GM12874 (cell line): Measurements from ENCODE around the gene RBM47.

Experiments used
- TF ChIP-seq, protein P1 (sequence below): IDR thresholded peaks from 2 replicates; pipeline ENCODE4 v1.5.1; 2011; ENCODE audit warnings: low read depth, mild to moderate bottlenecking, control low read depth, low read length, moderate library complexity; ENCODE audit not compliant: insufficient read depth

The RBM47 gene

GRCh38 chr4:40516651-40517050 lies 113.0 kb downstream of the RBM47 start:
- TF ChIP-seq, protein P1, sequence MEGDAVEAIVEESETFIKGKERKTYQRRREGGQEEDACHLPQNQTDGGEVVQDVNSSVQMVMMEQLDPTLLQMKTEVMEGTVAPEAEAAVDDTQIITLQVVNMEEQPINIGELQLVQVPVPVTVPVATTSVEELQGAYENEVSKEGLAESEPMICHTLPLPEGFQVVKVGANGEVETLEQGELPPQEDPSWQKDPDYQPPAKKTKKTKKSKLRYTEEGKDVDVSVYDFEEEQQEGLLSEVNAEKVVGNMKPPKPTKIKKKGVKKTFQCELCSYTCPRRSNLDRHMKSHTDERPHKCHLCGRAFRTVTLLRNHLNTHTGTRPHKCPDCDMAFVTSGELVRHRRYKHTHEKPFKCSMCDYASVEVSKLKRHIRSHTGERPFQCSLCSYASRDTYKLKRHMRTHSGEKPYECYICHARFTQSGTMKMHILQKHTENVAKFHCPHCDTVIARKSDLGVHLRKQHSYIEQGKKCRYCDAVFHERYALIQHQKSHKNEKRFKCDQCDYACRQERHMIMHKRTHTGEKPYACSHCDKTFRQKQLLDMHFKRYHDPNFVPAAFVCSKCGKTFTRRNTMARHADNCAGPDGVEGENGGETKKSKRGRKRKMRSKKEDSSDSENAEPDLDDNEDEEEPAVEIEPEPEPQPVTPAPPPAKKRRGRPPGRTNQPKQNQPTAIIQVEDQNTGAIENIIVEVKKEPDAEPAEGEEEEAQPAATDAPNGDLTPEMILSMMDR: no peak

DNA sequence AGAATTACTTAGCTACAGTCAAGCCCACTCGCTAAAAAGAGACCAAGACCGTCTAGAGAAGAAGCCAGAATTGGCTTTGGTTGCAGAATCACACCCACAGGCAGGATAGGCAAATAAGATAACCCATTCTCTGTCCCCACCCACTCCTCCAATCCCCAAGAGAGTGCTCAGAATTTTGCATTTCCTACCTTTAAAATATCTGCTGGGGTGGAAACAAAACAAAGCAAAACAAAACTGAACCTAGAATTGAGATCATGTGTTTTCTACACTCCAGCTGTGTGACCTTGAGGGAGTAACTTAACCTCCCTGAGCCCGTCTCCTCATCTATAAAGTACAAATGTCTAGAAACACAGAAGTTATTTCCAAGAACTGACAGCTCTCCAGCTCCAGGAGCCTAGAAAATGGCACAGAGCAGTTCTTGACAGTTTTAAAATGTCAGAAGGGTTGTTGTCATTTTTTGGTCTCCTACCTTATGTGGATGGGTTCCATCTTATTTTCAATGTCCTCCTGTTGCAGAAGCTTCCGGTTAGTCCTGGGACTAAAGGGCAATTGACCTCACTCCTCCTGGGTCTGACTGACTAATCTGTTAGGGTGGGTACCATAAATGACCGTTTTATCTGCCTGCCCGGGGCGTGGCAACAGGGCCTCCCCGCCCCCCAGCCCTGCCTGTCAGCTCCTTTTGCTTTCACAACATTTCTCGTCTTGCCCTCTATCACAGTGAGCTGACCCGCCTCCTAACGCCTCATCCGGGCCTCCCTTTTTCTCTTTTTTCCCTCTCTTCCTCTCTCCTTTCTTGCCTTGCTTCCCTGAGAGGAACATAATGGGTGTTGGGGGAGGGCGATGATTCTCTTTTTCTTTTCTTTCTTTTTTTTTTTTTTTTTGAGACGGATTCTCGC lies 114.0 kb downstream of the RBM47 start:
- TF ChIP-seq, protein P1: no peak

- TF ChIP-seq, protein P1: no peak
These were observed 114.6 kb downstream of the RBM47 start for GRCh38 chr4:40515037-40515397.

DNA sequence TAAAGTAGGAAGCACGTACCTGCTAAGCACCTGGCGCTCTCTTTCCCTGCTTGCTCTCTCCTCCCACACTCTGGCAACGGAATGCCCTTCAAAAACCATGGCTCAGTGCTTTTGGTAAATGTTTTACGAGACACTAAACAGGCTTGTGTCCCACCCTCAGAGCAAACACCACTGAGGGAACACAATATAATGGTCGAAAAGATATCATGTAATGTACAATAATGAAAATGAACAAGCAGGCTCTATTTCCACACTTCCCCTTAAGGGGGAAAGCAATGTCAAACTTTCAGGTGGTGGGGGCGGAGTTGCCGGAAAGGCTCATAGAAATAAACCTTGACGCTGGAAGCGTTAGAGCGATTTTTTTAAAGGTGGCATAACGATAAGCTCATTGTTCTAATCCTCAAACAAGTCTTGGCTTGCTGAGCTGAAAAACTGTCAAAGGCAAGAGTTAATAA lies 115.1 kb downstream of the RBM47 start:
- TF ChIP-seq, protein P1: no peak

GRCh38 chr4:40511036-40511614 lies 118.5 kb downstream of the RBM47 start:
- TF ChIP-seq, protein P1: no peak

DNA sequence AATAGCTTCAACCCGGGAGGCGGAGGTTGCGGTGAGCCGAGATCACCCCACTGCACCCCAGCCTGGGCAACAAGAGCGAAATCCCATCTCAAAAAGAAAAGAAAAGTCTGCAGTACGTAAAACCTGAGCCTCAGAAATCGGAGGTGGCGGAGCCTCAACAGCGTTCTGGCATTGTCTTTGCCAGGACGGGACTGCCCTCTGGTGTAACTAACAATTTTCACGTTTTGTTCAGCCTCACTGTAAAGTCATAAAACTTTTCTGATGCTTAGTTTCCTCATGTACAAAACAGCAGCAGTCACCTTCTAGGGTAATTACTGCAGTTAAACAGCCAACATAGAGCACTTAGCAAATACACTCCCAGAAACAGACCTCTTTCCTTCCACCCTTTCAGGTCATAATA lies 121.7 kb downstream of the RBM47 start:
- TF ChIP-seq, protein P1: no peak

DNA sequence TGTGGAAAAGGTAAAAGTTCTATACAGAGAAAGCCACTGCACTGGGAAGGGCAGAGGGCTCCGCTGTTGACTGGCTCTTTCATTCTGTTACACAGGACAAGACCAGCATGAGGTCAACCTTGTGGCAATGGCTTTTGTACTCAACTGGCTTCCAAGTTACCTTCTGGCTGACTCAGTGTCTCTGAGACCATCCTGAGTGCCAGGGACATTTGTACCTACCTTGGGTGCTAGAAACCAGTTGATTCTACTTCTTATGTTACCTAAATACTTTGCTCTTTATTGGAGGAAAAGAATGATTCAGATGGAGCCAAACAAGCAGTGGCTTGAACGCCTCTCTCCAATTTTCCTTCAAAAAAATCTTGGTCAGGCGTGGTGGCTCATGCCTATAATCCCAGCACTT lies 123.2 kb downstream of the RBM47 start:
- TF ChIP-seq, protein P1: no peak
